HCT116 (cell line): ENCODE data around the gene GMIP. TPM values are rescaled to one million over a fixed set of nuclear protein-coding genes. Genes with fewer than 3 reads are reported as not detected.
A peak's percentile ranks its signal among the peaks of the same experiment; 100 is the strongest.

Source experiments
- ATAC-seq: fragments of 200-7000 bp; cut with Tn5 transposase; 2 replicates; pipeline ENCODE4 v1.9.1; 2020; ENCODE audit warnings: mild to moderate bottlenecking, moderate library complexity
- BruUV-seq: library from RNA; stranded (reverse); fragments of 400-500 nt; replicated peaks from 2 replicates; lab custom pipeline; 2021; lab: Mats Ljungman, UMichigan
- CTCF ChIA-PET: fragments of 300-600 bp; sonication (Branson Sonifier 250); formaldehyde crosslinking; loops from one replicate; lab custom pipeline; 2021; ENCODE audit warnings: antibody characterized with exemption; lab: Charles Lee
- POLR2A ChIA-PET: fragments of 300-600, 350-600 bp; sonication (Branson Sonifier 250); formaldehyde crosslinking; loops from one replicate; lab custom pipeline; 2021; ENCODE audit warnings: antibody characterized with exemption; lab: Charles Lee
- RAD21 ChIA-PET, 2 experiments: fragments of 300-600 bp; sonication (Branson Sonifier 250); formaldehyde crosslinking; loops; one replicate each; lab custom pipeline; 2023; ENCODE audit warnings: low total read pairs in 2 of 2; ENCODE audit not compliant: uncharacterized antibody in 2 of 2, unreplicated experiment in 2 of 2, low non-redundant PET in 1 of 2; lab: Charles Lee
- DNase-seq: peaks from one replicate; pipeline ENCODE4 v3.0.0-alpha.2; 2010; ENCODE audit warnings: low read depth, low spot score
- H2AFZ ChIP-seq: fragments of 200-600 bp; shearing (Covaris generic), sonication (generic); 2 replicates; pipeline ENCODE4 v1.6.1; 2017; ENCODE audit warnings: low read depth, mixed run types, mixed read lengths, antibody characterized with exemption, low read length; ENCODE audit not compliant: poor library complexity, severe bottlenecking
- H3K27ac ChIP-seq: 2 replicates; pipeline ENCODE4 v1.5.1; 2012; ENCODE audit warnings: low read depth, low read length
- H3K27me3 ChIP-seq: fragments of 200-600 bp; sonication (generic); 2 replicates; pipeline ENCODE4 v1.6.1; 2016; ENCODE audit warnings: mixed run types, low read length, mixed read lengths; ENCODE audit not compliant: insufficient read depth
- H3K36me3 ChIP-seq, 2 experiments: fragments of 200-500 bp in 1 of 2; fragments of 200-600 bp in 1 of 2; sonication (Bioruptor generic) in 1 of 2; sonication (generic) in 1 of 2; 2 replicates each; pipeline versions ENCODE4 v1.5.1 to v1.6.1; 2014 to 2016; ENCODE audit warnings: low read length in 2 of 2, inconsistent platforms in 1 of 2, mixed read lengths in 1 of 2, mixed run types in 1 of 2; ENCODE audit not compliant: insufficient read depth in 2 of 2, control insufficient read depth in 1 of 2
- H3K4me1 ChIP-seq, 2 experiments: fragments of 200-600 bp in 1 of 2; sonication (generic) in 1 of 2; 2 replicates each; pipeline versions ENCODE4 v1.5.1 to v1.6.1; 2012 to 2017; ENCODE audit warnings: low read length in 2 of 2, inconsistent platforms in 1 of 2, mild to moderate bottlenecking in 1 of 2, mixed read lengths in 1 of 2, mixed run types in 1 of 2, moderate library complexity in 1 of 2; ENCODE audit not compliant: insufficient read depth in 2 of 2, control insufficient read depth in 1 of 2
- H3K4me2 ChIP-seq: fragments of 200-600 bp; sonication (generic); 2 replicates; pipeline ENCODE4 v1.6.1; 2017; ENCODE audit warnings: mixed run types, low read length, mixed read lengths
- H3K4me3 ChIP-seq, 2 experiments: fragments of 200-600 bp in 1 of 2; sonication (generic) in 1 of 2; replicated peaks in 1 of 2; 2 replicates each; pipeline ENCODE4 v1.5.1; 2011 to 2016; ENCODE audit warnings: low read length in 2 of 2, control low read depth in 1 of 2, low read depth in 1 of 2, mild to moderate bottlenecking in 1 of 2, mixed read lengths in 1 of 2, mixed run types in 1 of 2
- H3K79me2 ChIP-seq: fragments of 200-600 bp; sonication (generic); 2 replicates; pipeline ENCODE4 v1.6.1; 2017; ENCODE audit warnings: mild to moderate bottlenecking, mixed run types, low read length, moderate library complexity, mixed read lengths; ENCODE audit not compliant: insufficient read depth
- H3K9ac ChIP-seq: fragments of 200-600 bp; sonication (generic); 2 replicates; pipeline ENCODE4 v1.6.1; 2016; ENCODE audit warnings: low read length, mixed read lengths
- H3K9me2 ChIP-seq: fragments of 200-600 bp; sonication (generic), shearing (Covaris generic); 2 replicates; pipeline ENCODE4 v1.6.1; 2017; ENCODE audit warnings: mixed run types, mild to moderate bottlenecking, moderate library complexity; ENCODE audit not compliant: insufficient read depth
- H3K9me3 ChIP-seq, 2 experiments: fragments of 200-500 bp in 1 of 2; fragments of 200-600 bp in 1 of 2; sonication (Bioruptor generic) in 1 of 2; sonication (generic) in 1 of 2; 2 replicates each; pipeline ENCODE4 v1.6.1; 2014 to 2017; ENCODE audit warnings: low read length in 2 of 2, mixed read lengths in 2 of 2, inconsistent platforms in 1 of 2, low read depth in 1 of 2, mild to moderate bottlenecking in 1 of 2, mixed run types in 1 of 2, moderate library complexity in 1 of 2; ENCODE audit not compliant: control insufficient read depth in 1 of 2, insufficient read depth in 1 of 2
- H4K20me1 ChIP-seq: fragments of 200-600 bp; sonication (generic), shearing (Covaris generic); 2 replicates; pipeline ENCODE4 v1.6.1; 2017; ENCODE audit warnings: mixed run types, mild to moderate bottlenecking, moderate library complexity; ENCODE audit not compliant: insufficient read depth
- CBX3 ChIP-seq: IDR thresholded peaks from 2 replicates; pipeline ENCODE4 v1.6.1; 2012; ENCODE audit warnings: low read depth
- CEBPB ChIP-seq: IDR thresholded peaks from 2 replicates; pipeline ENCODE4 v1.6.1; 2012; ENCODE audit warnings: low read depth
- CTCF ChIP-seq, 3 experiments: fragments of 200-600 bp in 1 of 3; sonication (generic) in 1 of 3; IDR thresholded peaks in 2 of 3; conservative IDR thresholded peaks in 1 of 3; 2 replicates each; pipeline ENCODE4 v1.5.1; 2012 to 2017; ENCODE audit warnings: low read depth in 2 of 3, low read length in 2 of 3, antibody characterized with exemption in 1 of 3, borderline replicate concordance in 1 of 3, control low read depth in 1 of 3, mild to moderate bottlenecking in 1 of 3, mixed read lengths in 1 of 3, mixed run types in 1 of 3, moderate library complexity in 1 of 3; ENCODE audit not compliant: insufficient read depth in 1 of 3
- ELF1 ChIP-seq: IDR thresholded peaks from 2 replicates; pipeline ENCODE4 v1.6.1; 2012; ENCODE audit warnings: low read depth, borderline replicate concordance
- EZH2 ChIP-seq: fragments of 200-600 bp; sonication (generic); IDR thresholded peaks from 2 replicates; pipeline ENCODE4 v1.6.1; 2017; ENCODE audit warnings: antibody characterized with exemption, mixed run types
- EZH2phosphoT487 ChIP-seq: fragments of 200-600 bp; IDR thresholded peaks from 2 replicates; pipeline ENCODE4 v1.6.1; 2018; ENCODE audit warnings: antibody characterized with exemption, borderline replicate concordance
- FOSL1 ChIP-seq: IDR thresholded peaks from 2 replicates; pipeline ENCODE4 v1.6.1; 2012; ENCODE audit warnings: low read depth
- JUND ChIP-seq: IDR thresholded peaks from 2 replicates; pipeline ENCODE4 v1.6.1; 2012
- POLR2AphosphoS5 ChIP-seq: IDR thresholded peaks from 2 replicates; pipeline ENCODE4 v1.6.1; 2011; ENCODE audit warnings: mild to moderate bottlenecking, low read depth, low read length, moderate library complexity
- REST ChIP-seq: IDR thresholded peaks from 2 replicates; pipeline ENCODE4 v1.6.1; 2012; ENCODE audit warnings: low read depth
- SIN3A ChIP-seq: IDR thresholded peaks from 2 replicates; pipeline ENCODE4 v1.6.1; 2012; ENCODE audit warnings: low read depth
- SP1 ChIP-seq: IDR thresholded peaks from 2 replicates; pipeline ENCODE4 v1.6.1; 2012; ENCODE audit warnings: low read depth
- SRF ChIP-seq: IDR thresholded peaks from 2 replicates; pipeline ENCODE4 v1.6.1; 2012; ENCODE audit warnings: low read depth
- TCF7L2 ChIP-seq: IDR thresholded peaks from 2 replicates; pipeline ENCODE4 v1.7.0; 2011; ENCODE audit warnings: borderline replicate concordance, inconsistent platforms; ENCODE audit not compliant: insufficient read depth, insufficient read length; ENCODE audit errors: extremely low read depth
- ZFX ChIP-seq: fragments of 450-650 bp; IDR thresholded peaks from 2 replicates; pipeline ENCODE4 v1.6.1; 2017
- intact Hi-C: fragments of 100-400 bp; cut with micrococcal nuclease; formaldehyde crosslinking; loops from 2 replicates; pipeline ENCODE4 v1.10.0; 2022
- total RNA-seq: library from RNA; stranded (reverse); gene quantifications from one replicate; pipeline ENCODE4 v1.2.1, GENCODE V29; 2021; ENCODE audit not compliant: unreplicated experiment

GMIP gene
- total RNA-seq, 1 experiment from 2014 or later: 16.3 TPM

GRCh38 chr19:19642506-19643157 is 825 bp downstream of the GMIP start (continued):
- TF ChIP-seq CTCF (IDR thresholded peaks at IDR 0.05 in 2 of 3, conservative IDR thresholded peaks at IDR 0.05 in 1 of 3; ENCODE audit: borderline replicate concordance in 1 of 3, insufficient read depth in 1 of 3, low read depth in 2 of 3, low read length in 2 of 3) (no peak), CBX3 (no peak), ZFX (no peak), ELF1 (no peak), POLR2AphosphoS5 (no peak), TCF7L2 (no peak), FOSL1 (no peak), EZH2 (no peak), SP1 (no peak), SIN3A (no peak)

- no peak for TF ChIP-seq POLR2AphosphoS5
- no peak for TF ChIP-seq JUND
- TF ChIP-seq TCF7L2: no peak
- no peak for TF ChIP-seq FOSL1
- no peak for TF ChIP-seq REST
- TF ChIP-seq SRF: no peak
- TF ChIP-seq EZH2phosphoT487: no peak
- no peak for TF ChIP-seq SP1
- no peak for TF ChIP-seq ZFX
- no peak for TF ChIP-seq ELF1
- TF ChIP-seq CEBPB: no peak
- no peak for TF ChIP-seq CTCF (IDR thresholded peaks at IDR 0.05 in 2 of 3, conservative IDR thresholded peaks at IDR 0.05 in 1 of 3; ENCODE audit: borderline replicate concordance in 1 of 3, insufficient read depth in 1 of 3, low read depth in 2 of 3, low read length in 2 of 3)
- TF ChIP-seq EZH2: no peak
- CTCF ChIA-PET: no interaction called here
- Histone ChIP-seq H3K9me2 (no peaks in the 10 kb centered on the region), H3K4me2 (no peak overlapping the region), H3K36me3 (peaks cover 5 to 12% of the 10 kb centered on the region in 2 experiments; a peak in 3 of 4 replicates), H3K4me1 (peaks cover 0 to 5% of the 10 kb centered on the region in 2 experiments; a peak in 2 of 4 replicates), H3K9me3 (no peaks in the 10 kb centered on the region), H3K27ac (no peak overlapping the region), H4K20me1 (no peaks in the 10 kb centered on the region), H3K4me3 (no peak overlapping the region), H3K9ac (no peak overlapping the region), H3K79me2 (no peaks in the 10 kb centered on the region), H3K27me3 (no peaks in the 10 kb centered on the region), H2AFZ (no peak overlapping the region)
- no TSS peak for BruUV-seq
- intact Hi-C loops: no loop called here
- DNase-seq (no peak), ATAC-seq (peak; percentile 70)
- POLR2A ChIA-PET: no interaction called here
- RAD21 ChIA-PET: no interaction called here
These were observed 5.8 kb downstream of the GMIP start for GRCh38 chr19:19637523-19638251.
